Measurements from ENCODE around the gene HM13. TPM values are rescaled to one million over a fixed set of nuclear protein-coding genes. Genes with fewer than 3 reads are reported as not detected.

Gene HM13
- total and polyA plus RNA-seq, 2 of the 4 experiments (the other 2 are of a cell fraction) = 53.2 to 203 TPM

DNA sequence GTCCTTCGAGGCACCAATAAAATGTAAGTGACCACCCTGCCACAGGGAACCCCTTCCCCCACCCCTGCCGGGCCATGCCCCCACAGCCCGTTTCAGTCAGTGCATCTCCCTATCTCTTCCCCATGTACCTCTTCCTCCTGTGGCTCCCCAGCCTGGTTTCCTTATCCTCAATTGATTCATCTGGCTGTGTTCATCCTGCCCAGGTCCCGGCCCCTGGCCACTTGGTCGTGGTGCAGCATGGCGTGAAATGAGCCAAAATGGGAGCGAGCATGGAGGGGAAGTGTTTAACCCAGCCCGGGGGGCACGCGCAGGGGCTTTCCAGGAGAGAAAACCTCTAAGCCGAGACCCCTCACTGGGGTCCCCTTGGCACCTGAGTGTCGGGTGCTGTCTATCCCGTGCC is 35.9 kb downstream of the HM13 start:
- H3K14ac ChIP-seq (replicated peaks; ENCODE audit: low read depth, low read length) = no peak overlapping the region
- WGBS, 2 experiments (ENCODE audit: extremely low coverage in 2 of 2, insufficient read length in 1 of 2) = 80% methylated on average over 1 of the region's 13 CpGs; no CpG with 5 or more reads in 1 of the 2 experiments
- intact Hi-C loops (cut with micrococcal nuclease) = no loop called here

More for the DNA sequence above, 35.9 kb downstream of the HM13 start:
- H3K23ac ChIP-seq (ENCODE audit: low read depth, low read length) = no peak overlapping the region
- H3K9me3 ChIP-seq (ENCODE audit: control insufficient read depth, insufficient read depth, low read length) = no peaks in the 10 kb centered on the region
- ChIA-PET POLR2A (ENCODE audit: unreplicated experiment) (no interaction called here), CTCF (no interaction called here)
- no peak for ATAC-seq (ENCODE audit: low read depth)
- no peak overlapping the region for H3K4me2 ChIP-seq (ENCODE audit: low read depth, low read length)
- no peak overlapping the region for H3K18ac ChIP-seq (ENCODE audit: low read depth, low read length)
- no peak overlapping the region for H2BK15ac ChIP-seq (ENCODE audit: low read depth, low read length)
- dilution Hi-C loops (cut with HindIII; ENCODE audit: low sequenced_read_pairs, unreplicated experiment) (no loop called here), in situ Hi-C loops (cut with MboI; ENCODE audit: low sequenced_read_pairs) (no loop called here)
- H2AFZ ChIP-seq (replicated peaks; ENCODE audit: low read length, poor library complexity) = no peak overlapping the region
- TF ChIP-seq RFX5 (IDR thresholded peaks at IDR 0.05; ENCODE audit: low read depth, low read length) (no peak), RAD21 (IDR thresholded peaks at IDR 0.05; ENCODE audit: low read length) (no peak), CEBPB (IDR thresholded peaks at IDR 0.05; ENCODE audit: low read depth, low read length) (no peak), MXI1 (IDR thresholded peaks at IDR 0.05; ENCODE audit: borderline replicate concordance, low read depth, low read length) (no peak), POLR2A (IDR thresholded peaks at IDR 0.05; ENCODE audit: low read depth, low read length) (no peak), SMC3 (IDR thresholded peaks at IDR 0.05; ENCODE audit: low read depth, low read length) (no peak)
- no peaks in the 10 kb centered on the region; the same call in 1 of the 2 replicates for H3K4me1 ChIP-seq (ENCODE audit: control insufficient read depth, insufficient read depth, low read length)
- H3K4me3 ChIP-seq (ENCODE audit: insufficient read depth, low read depth, low read length) = no peak overlapping the region
- DNase-seq = no peak
- H3K9me1 ChIP-seq (ENCODE audit: insufficient read depth, low read length) = peaks cover 7% of the 10 kb centered on the region; the same call in 1 of the 2 replicates
- no peak overlapping the region for H4K8ac ChIP-seq (ENCODE audit: low read depth in 2 of 2, low read length in 2 of 2)
- no peak overlapping the region for H2BK120ac ChIP-seq (ENCODE audit: low read depth, low read length)
- no peak overlapping the region for H3K56ac ChIP-seq (ENCODE audit: extremely low read depth, insufficient read depth, low read length)
- H3K27me3 ChIP-seq (ENCODE audit: control insufficient read depth, insufficient read depth, low read length) = no peaks in the 10 kb centered on the region
- H3K36me3 ChIP-seq (ENCODE audit: control insufficient read depth, insufficient read depth, low read length) = peaks cover 58% of the 10 kb centered on the region
- no peak overlapping the region for H3K9ac ChIP-seq (ENCODE audit: low read depth, low read length)
- peaks cover 31 to 65% of the 10 kb centered on the region in 2 experiments for H3K79me1 ChIP-seq (ENCODE audit: low read depth in 1 of 2, low read length in 2 of 2)
- no peak overlapping the region for H3K4ac ChIP-seq (ENCODE audit: low read depth, low read length)
- no TSS peak for BruUV-seq (replicated peaks)
- H3K27ac ChIP-seq (ENCODE audit: insufficient read depth, low read length) = no peak overlapping the region
- no peak overlapping the region for H4K91ac ChIP-seq (ENCODE audit: insufficient read depth, low read depth, low read length)
- H4K5ac ChIP-seq (ENCODE audit: low read depth, low read length) = no peak overlapping the region
- no peak overlapping the region for H2AK5ac ChIP-seq (ENCODE audit: low read depth, low read length)
- H2AK9ac ChIP-seq (replicated peaks; ENCODE audit: low read depth, low read length, poor library complexity) = no peak overlapping the region
- H2BK20ac ChIP-seq (ENCODE audit: low read depth, low read length) = no peak overlapping the region
- no peak overlapping the region for H2BK5ac ChIP-seq (ENCODE audit: low read depth, low read length, poor library complexity, severe bottlenecking)
- H4K20me1 ChIP-seq (ENCODE audit: insufficient read depth, low read length) = 0 out of 2 replicates have a peak, but pooled peaks cover 6% of the 10 kb centered on the region

Data from IMR-90 (cell line).